HG02623 (cell line): ENCODE data around the gene RAB40C.

Experiments used
- ATAC-seq: cut with Tn5 transposase; IDR thresholded peaks from one replicate; pipeline ENCODE4 v1.9.1; 2021; ENCODE audit warnings: moderate library complexity; ENCODE audit not compliant: unreplicated experiment

The RAB40C gene

DNA sequence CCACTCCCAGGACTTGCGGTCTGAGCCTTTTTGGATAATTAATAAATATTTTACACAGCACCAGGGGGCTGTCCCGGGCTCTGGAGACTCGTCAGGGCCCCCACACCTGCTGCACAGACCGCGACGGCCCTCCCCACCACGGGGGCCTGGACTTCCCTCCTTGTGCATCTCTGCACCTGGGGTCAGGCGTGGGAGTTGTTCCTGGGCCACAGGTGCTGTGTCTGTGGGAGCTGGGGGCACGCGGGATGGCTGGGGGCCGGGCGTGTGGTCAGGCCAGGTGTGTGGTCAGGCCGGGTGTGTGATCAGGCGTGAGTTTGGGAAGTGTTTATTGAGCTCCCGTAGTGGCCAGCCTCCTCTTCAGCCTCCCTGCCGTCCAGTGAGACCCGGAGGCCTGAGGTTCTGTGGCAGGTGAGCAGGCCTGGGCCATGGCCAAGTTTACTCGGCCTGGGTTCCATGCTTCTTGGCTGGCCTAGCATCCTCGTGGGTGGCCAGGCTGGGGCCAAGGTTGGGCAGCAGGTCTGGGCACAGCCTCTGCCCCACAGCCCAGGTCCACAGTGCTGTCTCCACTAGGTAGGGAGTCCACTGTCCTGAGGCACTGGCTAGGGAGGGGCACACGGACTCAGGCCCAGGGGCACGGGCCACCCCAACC lies 88.5 kb downstream of the RAB40C start:
- ATAC-seq: no peak
